ENCODE measurements around the gene POLR2C. TPM values are rescaled to one million over a fixed set of nuclear protein-coding genes. Genes with fewer than 3 reads are reported as not detected.

POLR2C gene
- total RNA-seq, 1 donor from 2014 or later = 47.6 TPM

- peak overlapping the region; percentile 69 for H3K4me3 ChIP-seq
- no peak for TF ChIP-seq CTCF (IDR thresholded peaks at IDR 0.05; ENCODE audit: borderline replicate concordance)
- H3K4me1 ChIP-seq = peaks cover 67% of the 10 kb centered on the region
Measured at GRCh38 chr16:57480754-57481230, 18.3 kb downstream of the POLR2C start.

DNA sequence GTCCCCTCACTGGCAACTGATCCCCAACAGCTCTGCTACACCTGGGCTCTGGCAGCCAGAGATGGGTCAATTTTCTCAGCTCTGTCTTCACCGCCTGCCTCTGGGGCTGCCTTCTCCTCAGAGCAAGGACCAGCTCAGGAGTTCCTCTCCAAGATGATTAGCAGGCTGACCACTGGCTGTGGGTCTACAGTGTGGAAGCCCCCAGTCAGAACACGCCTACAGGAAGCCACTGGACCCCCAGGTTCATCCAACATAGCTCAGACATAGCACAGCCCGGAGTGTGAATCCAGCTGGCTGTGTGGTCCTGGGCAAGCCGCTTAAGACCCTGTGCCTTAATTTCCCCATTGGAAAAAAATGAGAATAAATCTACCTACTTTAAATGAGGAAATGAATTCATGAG is 18.9 kb downstream of the POLR2C start:
- no peaks in the 10 kb centered on the region for H3K36me3 ChIP-seq
- peaks cover 65% of the 10 kb centered on the region for H3K4me1 ChIP-seq
- no peak for TF ChIP-seq CTCF (IDR thresholded peaks at IDR 0.05; ENCODE audit: borderline replicate concordance)
- no peaks in the 10 kb centered on the region for H3K9me3 ChIP-seq (replicated peaks)
- intact Hi-C loops (cut with micrococcal nuclease) = no loop called here
- no peak overlapping the region for H3K4me3 ChIP-seq
- H3K27ac ChIP-seq (replicated peaks) = no peak overlapping the region
- DNase-seq = no peak
- H3K27me3 ChIP-seq (ENCODE audit: low read depth) = no peaks in the 10 kb centered on the region

More at GRCh38 chr16:57480754-57481230, 18.3 kb downstream of the POLR2C start:
- no peak for DNase-seq
- Histone ChIP-seq H3K27me3 (ENCODE audit: low read depth) (no peaks in the 10 kb centered on the region), H3K36me3 (no peaks in the 10 kb centered on the region), H3K9me3 (replicated peaks) (no peaks in the 10 kb centered on the region), H3K27ac (replicated peaks) (peak overlapping the region; percentile 77)
- intact Hi-C loops (cut with micrococcal nuclease) = no loop called here

GRCh38 chr16:57482845-57483545 is 20.5 kb downstream of the POLR2C start:
- H3K27me3 ChIP-seq (ENCODE audit: low read depth) = no peaks in the 10 kb centered on the region
- no peak for TF ChIP-seq CTCF (IDR thresholded peaks at IDR 0.05; ENCODE audit: borderline replicate concordance)
- H3K4me3 ChIP-seq = no peak overlapping the region
- H3K36me3 ChIP-seq = no peaks in the 10 kb centered on the region
- H3K4me1 ChIP-seq = peaks cover 57% of the 10 kb centered on the region
- no peaks in the 10 kb centered on the region for H3K9me3 ChIP-seq (replicated peaks)
- DNase-seq = no peak
- no peak overlapping the region for H3K27ac ChIP-seq (replicated peaks)
- intact Hi-C loops (cut with micrococcal nuclease) = no loop called here

DNA sequence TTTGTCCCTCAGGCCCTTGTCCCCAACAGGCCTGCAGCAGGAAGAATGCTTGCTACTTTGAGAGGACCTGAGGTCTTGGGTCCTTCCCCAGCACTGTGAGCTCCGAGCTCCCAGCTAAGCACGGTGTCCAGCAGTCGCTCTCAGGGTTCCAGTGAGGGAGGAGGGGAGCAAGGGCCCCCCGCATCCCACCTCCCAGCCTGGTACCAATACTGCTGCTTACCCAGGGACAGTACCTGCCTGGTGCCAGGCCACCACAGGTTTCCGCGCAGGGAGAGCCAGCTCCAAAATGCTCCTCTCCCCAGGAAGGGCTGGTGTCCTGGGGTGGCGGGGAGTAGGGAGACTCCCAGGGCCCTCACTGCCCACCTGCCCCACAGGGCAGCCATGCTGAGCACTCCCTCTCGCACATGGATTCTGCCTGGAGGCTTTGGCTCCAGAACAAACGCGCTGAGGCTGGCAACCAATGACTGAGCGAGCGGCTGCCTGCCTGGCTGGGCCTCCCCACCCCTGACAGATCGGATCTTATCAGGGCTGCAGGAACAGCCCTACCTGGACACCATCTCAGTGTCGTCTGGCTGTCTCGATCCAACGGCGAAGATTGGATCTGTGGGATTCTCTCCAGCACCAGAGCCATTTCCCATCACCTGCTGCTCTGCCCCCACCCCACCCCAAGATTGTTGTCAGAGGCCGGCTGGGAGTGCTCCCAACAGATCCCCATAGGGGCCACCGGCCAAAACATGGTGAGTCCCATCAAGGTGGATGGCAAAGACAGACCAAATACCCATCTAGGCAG is 21.4 kb downstream of the POLR2C start:
- DNase-seq = no peak
- Histone ChIP-seq H3K9me3 (replicated peaks) (no peaks in the 10 kb centered on the region), H3K27me3 (ENCODE audit: low read depth) (no peaks in the 10 kb centered on the region), H3K4me3 (no peak overlapping the region), H3K36me3 (no peaks in the 10 kb centered on the region), H3K27ac (replicated peaks) (no peak overlapping the region), H3K4me1 (peaks cover 48% of the 10 kb centered on the region)
- no peak for TF ChIP-seq CTCF (IDR thresholded peaks at IDR 0.05; ENCODE audit: borderline replicate concordance)
- intact Hi-C loops (cut with micrococcal nuclease) = no loop called here

DNA sequence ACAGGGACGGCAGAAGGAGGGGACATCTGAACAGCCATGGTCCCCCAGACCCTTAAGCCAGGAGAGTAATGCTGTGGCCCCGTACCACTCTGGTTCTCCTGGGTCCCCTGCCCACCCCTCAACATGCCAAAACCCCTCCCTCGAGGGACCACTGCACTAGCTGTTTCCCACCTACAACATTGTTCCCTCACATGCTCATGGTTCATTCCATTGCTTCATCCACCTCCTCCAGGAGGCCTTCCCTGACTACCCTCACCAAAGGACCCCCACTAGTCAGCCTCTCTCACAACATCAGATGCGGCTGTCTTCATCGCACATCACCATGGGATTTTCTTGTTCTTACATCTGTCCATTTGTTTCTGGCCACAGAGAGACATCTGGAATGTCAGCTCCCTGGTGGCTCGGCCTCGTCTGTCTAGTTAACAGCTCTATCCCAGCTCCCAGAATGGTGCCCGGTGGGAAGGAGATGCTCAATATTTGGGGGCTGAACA is 22.1 kb downstream of the POLR2C start:
- intact Hi-C loops (cut with micrococcal nuclease) = no loop called here
- H3K4me3 ChIP-seq = no peak overlapping the region
- H3K27ac ChIP-seq (replicated peaks) = no peak overlapping the region
- no peaks in the 10 kb centered on the region for H3K9me3 ChIP-seq (replicated peaks)
- H3K36me3 ChIP-seq = no peaks in the 10 kb centered on the region
- DNase-seq = no peak
- H3K27me3 ChIP-seq (ENCODE audit: low read depth) = no peaks in the 10 kb centered on the region
- peaks cover 42% of the 10 kb centered on the region for H3K4me1 ChIP-seq
- TF ChIP-seq CTCF (IDR thresholded peaks at IDR 0.05; ENCODE audit: borderline replicate concordance) = no peak

Data from left ventricle myocardium inferior (tissue), 1 donor.